ENCODE results near the gene HSD3B2. TPM values are rescaled to one million over a fixed set of nuclear protein-coding genes. Genes with fewer than 3 reads are reported as not detected.

The HSD3B2 gene
- total and polyA plus RNA-seq, 4 experiments from 2014 or later: not detected

GRCh38 chr1:119394085-119394484 lies 20.9 kb upstream of the HSD3B2 start:
- ChIA-PET CTCF (ENCODE audit: partially characterized antibody) (no interaction called here), POLR2A (ENCODE audit: partially characterized antibody) (no interaction called here)
- Histone ChIP-seq H3K27me3 (ENCODE audit: insufficient read depth, low read length) (no peaks in the 10 kb centered on the region), H3K27ac (ENCODE audit: low read depth, low read length) (no peak overlapping the region), H3K4me1 (ENCODE audit: insufficient read depth, low read length) (no peaks in the 10 kb centered on the region), H3K36me3 (ENCODE audit: insufficient read depth, low read length) (no peaks in the 10 kb centered on the region), H3K9me3 (ENCODE audit: control insufficient read depth in 1 of 2, low read length in 2 of 2) (no peaks in the 10 kb centered on the region), H3K4me3 (ENCODE audit: low read length in 2 of 2) (no peak overlapping the region)
- Mint-ChIP-seq H3K4me1 (no peaks in the 10 kb centered on the region), H3K27me3 (peaks cover 0 to 4% of the 10 kb centered on the region in 2 donors), H3K9me3 (peaks cover 0 to 3% (median 0%) of the 10 kb centered on the region in 8 donors), H3K4me3 (no peak overlapping the region), H3K27ac (no peak overlapping the region), H3K36me3 (no peaks in the 10 kb centered on the region)
- intact Hi-C loops (cut with micrococcal nuclease): no loop called here
- no peak for DNase-seq

DNA sequence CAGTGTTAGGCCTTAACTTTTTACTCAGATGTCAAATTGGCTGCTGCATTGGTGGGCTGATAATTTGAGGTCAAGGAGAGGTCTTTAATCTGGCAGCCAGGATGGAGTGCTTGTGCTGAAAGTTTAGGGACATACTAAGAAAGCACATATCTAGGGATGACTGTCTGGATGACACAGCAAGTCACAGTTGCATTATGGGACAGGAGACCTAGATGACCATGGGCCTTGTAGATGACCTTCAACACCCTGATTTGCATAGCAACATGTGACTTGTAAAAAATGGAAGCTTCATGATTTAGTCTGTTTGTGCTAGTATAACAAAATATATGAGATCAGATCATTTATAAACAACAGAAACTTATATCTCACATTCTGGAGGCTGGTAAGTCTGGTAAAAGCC lies 18.0 kb upstream of the HSD3B2 start:
- intact Hi-C loops (cut with micrococcal nuclease): no loop called here
- Mint-ChIP-seq H3K36me3 (no peaks in the 10 kb centered on the region), H3K4me3 (no peak overlapping the region), H3K4me1 (no peaks in the 10 kb centered on the region), H3K27ac (no peak overlapping the region), H3K9me3 (peaks cover 0 to 7% (median 0%) of the 10 kb centered on the region in 8 donors), H3K27me3 (peaks cover 0 to 2% of the 10 kb centered on the region in 2 donors)
- H3K36me3 ChIP-seq (ENCODE audit: insufficient read depth, low read length): no peaks in the 10 kb centered on the region
- no peak for DNase-seq
- ChIA-PET CTCF (ENCODE audit: partially characterized antibody) (no interaction called here), POLR2A (ENCODE audit: partially characterized antibody) (no interaction called here)
- no peaks in the 10 kb centered on the region for H3K4me1 ChIP-seq (ENCODE audit: insufficient read depth, low read length)
- H3K4me3 ChIP-seq (ENCODE audit: low read length in 2 of 2): no peak overlapping the region
- no peaks in the 10 kb centered on the region for H3K27me3 ChIP-seq (ENCODE audit: insufficient read depth, low read length)
- H3K27ac ChIP-seq (ENCODE audit: low read depth, low read length): no peak overlapping the region
- no peaks in the 10 kb centered on the region for H3K9me3 ChIP-seq (ENCODE audit: control insufficient read depth in 1 of 2, low read length in 2 of 2)

GRCh38 chr1:119397986-119398385 lies 17.0 kb upstream of the HSD3B2 start:
- Histone ChIP-seq H3K27ac (ENCODE audit: low read depth, low read length) (no peak overlapping the region), H3K4me1 (ENCODE audit: insufficient read depth, low read length) (no peaks in the 10 kb centered on the region), H3K4me3 (ENCODE audit: low read length in 2 of 2) (no peak overlapping the region), H3K27me3 (ENCODE audit: insufficient read depth, low read length) (no peaks in the 10 kb centered on the region), H3K9me3 (ENCODE audit: control insufficient read depth in 1 of 2, low read length in 2 of 2) (no peaks in the 10 kb centered on the region), H3K36me3 (ENCODE audit: insufficient read depth, low read length) (no peaks in the 10 kb centered on the region)
- intact Hi-C loops (cut with micrococcal nuclease): no loop called here
- H3K27me3 Mint-ChIP-seq: peaks cover 0 to 1% of the 10 kb centered on the region in 2 donors
- CTCF ChIA-PET (ENCODE audit: partially characterized antibody): no interaction called here
- POLR2A ChIA-PET (ENCODE audit: partially characterized antibody): no interaction called here
- no peaks in the 10 kb centered on the region for H3K36me3 Mint-ChIP-seq
- peaks cover 0 to 7% (median 2%) of the 10 kb centered on the region in 8 donors for H3K9me3 Mint-ChIP-seq
- DNase-seq: no peak
- no peaks in the 10 kb centered on the region for H3K4me1 Mint-ChIP-seq
- no peak overlapping the region for H3K27ac Mint-ChIP-seq
- H3K4me3 Mint-ChIP-seq: no peak overlapping the region

DNA sequence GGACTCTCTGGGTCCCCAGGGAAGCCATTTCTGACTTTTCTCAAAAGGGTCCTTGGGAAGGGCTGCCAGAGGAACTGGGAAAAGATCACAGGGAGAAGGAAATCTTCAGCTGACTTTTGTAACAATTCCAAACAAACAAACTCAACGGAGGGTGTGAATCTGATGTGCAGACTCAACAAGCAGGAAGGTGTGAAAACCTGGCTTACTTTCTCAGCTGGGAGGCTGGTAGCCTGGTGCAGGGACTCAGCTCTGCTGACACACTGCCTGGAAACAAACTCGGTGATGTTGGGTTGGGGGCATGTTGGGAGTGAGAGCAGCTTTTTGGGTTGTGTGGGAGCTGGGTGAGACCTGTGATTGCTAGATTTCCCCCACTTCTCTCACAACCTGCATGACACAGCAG lies 10.2 kb upstream of the HSD3B2 start:
- Histone ChIP-seq H3K27ac (ENCODE audit: low read depth, low read length) (no peak overlapping the region), H3K4me1 (ENCODE audit: insufficient read depth, low read length) (no peaks in the 10 kb centered on the region), H3K36me3 (ENCODE audit: insufficient read depth, low read length) (no peaks in the 10 kb centered on the region), H3K4me3 (ENCODE audit: low read length in 2 of 2) (no peak overlapping the region), H3K9me3 (ENCODE audit: control insufficient read depth in 1 of 2, low read length in 2 of 2) (no peaks in the 10 kb centered on the region), H3K27me3 (ENCODE audit: insufficient read depth, low read length) (no peaks in the 10 kb centered on the region)
- H3K36me3 Mint-ChIP-seq: peaks cover 1 to 4% of the 10 kb centered on the region in 2 donors
- no peak overlapping the region for H3K4me3 Mint-ChIP-seq
- ChIA-PET CTCF (ENCODE audit: partially characterized antibody) (no interaction called here), POLR2A (ENCODE audit: partially characterized antibody) (no interaction called here)
- peaks cover 3 to 4% of the 10 kb centered on the region in 2 donors for H3K27me3 Mint-ChIP-seq
- H3K27ac Mint-ChIP-seq: no peak overlapping the region
- intact Hi-C loops (cut with micrococcal nuclease): no loop called here
- H3K4me1 Mint-ChIP-seq: no peaks in the 10 kb centered on the region
- H3K9me3 Mint-ChIP-seq: peaks cover 8 to 39% (median 21%) of the 10 kb centered on the region in 8 donors
- no peak for DNase-seq

DNA sequence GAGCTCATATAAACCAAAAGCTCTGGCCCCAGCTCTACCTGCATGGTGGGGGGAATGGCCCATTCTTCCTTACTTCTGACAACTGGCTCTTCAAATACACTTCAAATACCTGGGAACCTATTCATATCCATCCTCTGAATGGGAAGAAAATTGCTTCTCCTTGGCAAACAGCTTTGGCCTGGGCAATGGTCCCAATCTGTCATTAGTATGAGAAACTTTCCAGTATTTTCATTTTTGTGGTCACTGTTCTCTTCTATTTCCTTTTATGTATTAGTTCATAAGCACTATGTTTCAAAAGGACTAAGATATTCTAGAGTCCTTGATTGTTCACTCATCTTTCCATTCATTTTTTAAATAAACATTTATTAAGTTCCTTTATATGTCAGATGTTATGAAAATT lies 5.2 kb upstream of the HSD3B2 start:
- intact Hi-C loops (cut with micrococcal nuclease): no loop called here
- peaks cover 0 to 1% of the 10 kb centered on the region in 2 donors for H3K36me3 Mint-ChIP-seq
- peaks cover 7 to 32% (median 14%) of the 10 kb centered on the region in 8 donors for H3K9me3 Mint-ChIP-seq
- H3K9me3 ChIP-seq (ENCODE audit: control insufficient read depth in 1 of 2, low read length in 2 of 2): no peaks in the 10 kb centered on the region
- H3K4me1 Mint-ChIP-seq: no peaks in the 10 kb centered on the region
- H3K27me3 ChIP-seq (ENCODE audit: insufficient read depth, low read length): no peaks in the 10 kb centered on the region
- DNase-seq: no peak
- no peak overlapping the region for H3K4me3 ChIP-seq (ENCODE audit: low read length in 2 of 2)
- no peak overlapping the region for H3K4me3 Mint-ChIP-seq
- H3K27ac Mint-ChIP-seq: no peak overlapping the region
- CTCF ChIA-PET (ENCODE audit: partially characterized antibody): no interaction called here
- POLR2A ChIA-PET (ENCODE audit: partially characterized antibody): no interaction called here
- H3K36me3 ChIP-seq (ENCODE audit: insufficient read depth, low read length): no peaks in the 10 kb centered on the region
- H3K27ac ChIP-seq (ENCODE audit: low read depth, low read length): no peak overlapping the region
- peaks cover 0 to 5% of the 10 kb centered on the region in 2 donors for H3K27me3 Mint-ChIP-seq
- H3K4me1 ChIP-seq (ENCODE audit: insufficient read depth, low read length): no peaks in the 10 kb centered on the region

DNA sequence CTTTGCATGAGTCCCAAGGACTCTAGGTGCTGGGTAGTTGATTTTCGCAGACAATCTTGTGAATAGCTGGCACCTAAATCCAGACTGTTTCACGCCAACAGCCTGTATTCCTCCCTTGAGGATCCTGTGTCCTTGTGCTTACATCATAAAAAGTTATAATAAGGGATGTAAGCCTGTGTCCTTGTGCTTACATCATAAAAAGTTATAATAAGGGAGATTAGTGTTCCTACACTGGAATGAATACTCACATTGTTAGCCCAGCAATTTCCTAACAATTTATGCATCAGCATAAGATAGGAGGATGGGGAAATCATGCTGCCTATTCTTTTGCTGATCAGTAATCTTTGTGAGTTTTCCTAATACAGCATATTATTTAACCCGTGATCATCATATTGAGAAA lies 4.0 kb upstream of the HSD3B2 start:
- Mint-ChIP-seq H3K27me3 (peaks cover 0 to 5% of the 10 kb centered on the region in 2 donors), H3K4me1 (no peaks in the 10 kb centered on the region), H3K36me3 (no peaks in the 10 kb centered on the region), H3K9me3 (peaks cover 6 to 27% (median 12%) of the 10 kb centered on the region in 8 donors), H3K4me3 (no peak overlapping the region), H3K27ac (no peak overlapping the region)
- CTCF ChIA-PET (ENCODE audit: partially characterized antibody): no interaction called here
- Histone ChIP-seq H3K36me3 (ENCODE audit: insufficient read depth, low read length) (no peaks in the 10 kb centered on the region), H3K27ac (ENCODE audit: low read depth, low read length) (no peak overlapping the region), H3K27me3 (ENCODE audit: insufficient read depth, low read length) (no peaks in the 10 kb centered on the region), H3K4me1 (ENCODE audit: insufficient read depth, low read length) (no peaks in the 10 kb centered on the region), H3K4me3 (ENCODE audit: low read length in 2 of 2) (no peak overlapping the region), H3K9me3 (ENCODE audit: control insufficient read depth in 1 of 2, low read length in 2 of 2) (no peaks in the 10 kb centered on the region)
- POLR2A ChIA-PET (ENCODE audit: partially characterized antibody): no interaction called here
- DNase-seq: no peak
- intact Hi-C loops (cut with micrococcal nuclease): no loop called here

- Mint-ChIP-seq H3K9me3 (peaks cover 0 to 3% (median 0%) of the 10 kb centered on the region in 8 donors), H3K36me3 (no peaks in the 10 kb centered on the region), H3K4me1 (no peaks in the 10 kb centered on the region), H3K4me3 (no peak overlapping the region), H3K27me3 (no peaks in the 10 kb centered on the region), H3K27ac (no peak overlapping the region)
- no peaks in the 10 kb centered on the region for H3K36me3 ChIP-seq (ENCODE audit: insufficient read depth, low read length)
- no peak overlapping the region for H3K27ac ChIP-seq (ENCODE audit: low read depth, low read length)
- CTCF ChIA-PET (ENCODE audit: partially characterized antibody): no interaction called here
- POLR2A ChIA-PET (ENCODE audit: partially characterized antibody): no interaction called here
- no peak overlapping the region for H3K4me3 ChIP-seq (ENCODE audit: low read length in 2 of 2)
- intact Hi-C loops (cut with micrococcal nuclease): no loop called here
- no peaks in the 10 kb centered on the region for H3K27me3 ChIP-seq (ENCODE audit: insufficient read depth, low read length)
- no peaks in the 10 kb centered on the region for H3K9me3 ChIP-seq (ENCODE audit: control insufficient read depth in 1 of 2, low read length in 2 of 2)
- no peaks in the 10 kb centered on the region for H3K4me1 ChIP-seq (ENCODE audit: insufficient read depth, low read length)
- DNase-seq: no peak
These were observed 1.2 kb downstream of the HSD3B2 start for GRCh38 chr1:119416006-119416640.

- DNase-seq: no peak
- Histone ChIP-seq H3K9me3 (ENCODE audit: control insufficient read depth in 1 of 2, low read length in 2 of 2) (no peaks in the 10 kb centered on the region), H3K36me3 (ENCODE audit: insufficient read depth, low read length) (no peaks in the 10 kb centered on the region), H3K27me3 (ENCODE audit: insufficient read depth, low read length) (no peaks in the 10 kb centered on the region), H3K4me3 (ENCODE audit: low read length in 2 of 2) (no peak overlapping the region), H3K27ac (ENCODE audit: low read depth, low read length) (no peak overlapping the region), H3K4me1 (ENCODE audit: insufficient read depth, low read length) (no peaks in the 10 kb centered on the region)
- Mint-ChIP-seq H3K36me3 (no peaks in the 10 kb centered on the region), H3K9me3 (no peaks in the 10 kb centered on the region), H3K27me3 (no peaks in the 10 kb centered on the region), H3K27ac (no peak overlapping the region), H3K4me1 (no peaks in the 10 kb centered on the region), H3K4me3 (no peak overlapping the region)
- CTCF ChIA-PET (ENCODE audit: partially characterized antibody): no interaction called here
- POLR2A ChIA-PET (ENCODE audit: partially characterized antibody): no interaction called here
- intact Hi-C loops (cut with micrococcal nuclease): no loop called here
These were observed 4.2 kb downstream of the HSD3B2 start for GRCh38 chr1:119419109-119419508.
